Cardiac fibroblast (primary cell): ENCODE measurements around the gene IL31.

Experiments used
- DNase-seq, 2 donors: peaks; one replicate each; pipeline versions ENCODE4 v3.0.0 to v3.0.0-alpha.2; 2010; ENCODE audit warnings: low read depth in 2 of 2
- H3K4me3 ChIP-seq, 2 donors: replicated peaks in 1 of 2; 1 replicate in 1 of 2; 2 replicates in 1 of 2; pipeline ENCODE4 v1.5.1; 2011; ENCODE audit warnings: low read depth in 2 of 2, low read length in 2 of 2, mild to moderate bottlenecking in 2 of 2, moderate library complexity in 1 of 2
- CTCF ChIP-seq: IDR thresholded peaks from one replicate; pipeline ENCODE4 v1.5.1; 2011; ENCODE audit warnings: low read depth, mild to moderate bottlenecking, low read length, inconsistent platforms

IL31 gene

GRCh38 chr12:122130150-122130549 is 43.9 kb downstream of the IL31 start:
- TF ChIP-seq CTCF: no peak
- no peak overlapping the region for H3K4me3 ChIP-seq
- DNase-seq: peak in 1 of 2 donors; percentile 69

GRCh38 chr12:122129131-122129530 is 44.9 kb downstream of the IL31 start:
- no peak for DNase-seq
- H3K4me3 ChIP-seq: no peak overlapping the region
- no peak for TF ChIP-seq CTCF

- TF ChIP-seq CTCF: no peak
- DNase-seq: no peak
- no peak overlapping the region for H3K4me3 ChIP-seq
Observed at GRCh38 chr12:122128481-122128880, 45.5 kb downstream of the IL31 start.

GRCh38 chr12:122127839-122128238 is 46.2 kb downstream of the IL31 start:
- DNase-seq: no peak
- no peak for TF ChIP-seq CTCF
- H3K4me3 ChIP-seq: no peak overlapping the region

GRCh38 chr12:122126713-122127597 is 47.1 kb downstream of the IL31 start:
- no peak for DNase-seq
- no peak overlapping the region for H3K4me3 ChIP-seq
- no peak for TF ChIP-seq CTCF

GRCh38 chr12:122126342-122126635 is 47.7 kb downstream of the IL31 start:
- no peak for DNase-seq
- no peak for TF ChIP-seq CTCF
- H3K4me3 ChIP-seq: no peak overlapping the region
